Stimulated activated CD8-positive, alpha-beta memory T cell treated with anti-CD3 and anti-CD28 coated beads, Interleukin-15, amount 100 ng/mL, for 48 hours (primary cell): ENCODE data around the gene KCNA10.

Experiments used
- DNase-seq, 2 donors: peaks; one replicate each; pipeline ENCODE4 v3.0.0-alpha.2; 2020; ENCODE audit warnings: low read depth in 2 of 2

Gene KCNA10

DNA sequence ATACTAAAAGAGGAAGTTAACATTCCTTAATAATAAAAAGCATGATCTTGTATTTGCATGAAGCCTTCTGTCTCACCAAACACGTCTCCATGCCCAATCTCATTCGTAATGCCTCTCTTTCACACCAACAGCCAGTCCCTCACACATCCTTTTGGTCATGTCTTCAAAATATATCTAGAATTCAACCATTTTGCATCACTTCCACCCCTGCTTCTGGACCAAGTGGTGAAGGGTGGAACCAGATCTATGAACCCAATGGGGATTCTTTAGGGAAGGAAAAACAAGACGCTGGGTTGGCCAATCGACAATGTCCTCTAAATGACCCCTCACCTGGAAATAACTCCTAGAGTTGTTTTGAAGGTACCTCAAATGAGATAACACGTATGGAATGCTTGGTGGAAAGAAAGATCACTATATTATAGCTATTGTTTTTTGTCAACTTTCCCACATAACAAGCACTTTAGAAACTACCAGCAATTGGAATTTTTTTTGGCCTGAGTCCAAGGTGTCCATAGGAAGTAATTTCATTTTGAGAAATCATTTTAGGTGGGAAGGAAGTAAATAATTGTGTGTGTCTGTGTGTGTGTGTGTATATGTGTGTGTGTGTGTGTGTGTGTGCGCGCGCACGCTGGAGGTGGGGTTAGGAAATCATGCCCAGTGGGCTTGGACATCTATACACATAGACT lies at the start of gene KCNA10:
Gene KCNA10, minus strand, starts transcription at position 51 of the 686 bp plus-strand sequence. CDS start 388 bp downstream, outside the sequence.
- no peak for DNase-seq

DNA sequence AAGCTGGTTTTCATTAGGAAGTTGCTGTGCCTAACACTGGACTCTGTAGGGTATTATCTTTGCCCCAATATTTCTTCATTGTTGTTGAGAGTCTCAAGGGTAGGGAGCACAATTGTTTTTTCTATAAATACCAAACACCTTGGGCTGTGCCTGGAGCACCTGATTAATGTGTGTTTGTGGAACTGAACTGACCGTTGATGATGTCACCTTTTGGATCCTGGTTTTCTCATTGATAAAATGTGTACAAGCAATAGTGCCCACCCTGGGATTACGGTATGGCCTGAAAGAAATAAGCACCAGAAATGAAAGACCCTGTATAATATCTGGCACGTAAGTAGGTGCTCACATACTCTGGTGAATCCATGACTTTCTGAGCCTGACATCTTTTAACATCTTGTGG lies 47.9 kb upstream of the KCNA10 start:
- DNase-seq, result no peak

DNA sequence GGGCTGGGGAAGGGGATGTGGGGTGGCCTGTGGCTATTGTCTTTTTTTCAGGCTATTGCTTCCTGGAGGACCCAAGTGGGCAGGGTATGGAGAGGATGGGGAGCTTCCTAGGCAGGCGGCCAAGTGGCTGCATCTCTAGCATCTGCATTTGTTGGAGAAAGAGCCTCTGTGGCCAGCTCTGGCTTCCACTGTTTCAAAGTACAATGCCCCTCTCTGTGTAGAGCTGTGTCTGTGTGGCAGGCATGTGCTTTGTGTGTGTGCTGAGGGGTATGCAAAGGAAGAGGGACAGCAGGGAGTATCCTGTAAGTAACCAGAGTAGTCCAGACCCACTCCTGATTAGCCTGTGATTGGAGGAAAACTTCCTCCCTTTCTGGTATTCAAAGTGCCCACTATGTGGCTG lies 46.6 kb upstream of the KCNA10 start:
- DNase-seq, result no peak

DNA sequence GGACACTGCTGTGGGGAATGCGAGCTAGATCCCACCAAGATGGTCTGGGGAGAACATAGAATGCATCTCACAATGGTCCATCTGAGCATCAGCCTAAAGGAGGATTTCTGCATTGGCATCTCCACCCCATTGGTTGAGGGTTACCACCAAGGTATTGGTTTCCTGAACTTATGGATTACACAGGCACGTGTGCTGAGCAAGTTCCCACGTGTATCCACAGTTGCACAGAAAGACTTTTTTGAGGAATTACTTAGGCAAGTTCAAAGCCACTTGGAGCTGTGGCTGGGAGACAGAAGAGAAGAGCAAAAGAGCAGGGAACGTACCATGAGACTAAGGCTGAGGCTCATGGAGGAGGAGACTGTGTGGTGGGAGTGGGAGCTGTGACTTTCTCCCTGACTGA lies 44.1 kb upstream of the KCNA10 start:
- no peak for DNase-seq

DNA sequence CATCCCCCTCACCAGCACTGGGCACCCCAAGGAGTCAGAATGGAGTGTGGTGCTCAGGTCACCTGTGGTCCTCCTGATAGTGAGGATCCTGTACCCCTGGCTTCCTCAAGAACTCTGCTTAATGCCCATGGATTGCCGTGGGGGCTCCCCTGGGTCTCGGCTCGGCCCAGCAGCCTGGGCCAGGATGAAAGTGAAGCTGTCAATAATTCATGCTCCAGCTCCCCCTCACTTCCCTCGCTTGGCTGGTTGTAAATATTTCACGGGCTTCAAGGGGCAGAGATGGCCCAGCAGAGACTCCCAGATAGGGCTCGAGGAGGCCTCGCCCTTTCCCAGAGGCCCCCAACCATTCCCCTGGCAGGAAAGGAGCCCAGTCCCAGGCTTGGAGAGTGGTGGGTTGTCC lies 42.6 kb upstream of the KCNA10 start:
- DNase-seq, result no peak

DNA sequence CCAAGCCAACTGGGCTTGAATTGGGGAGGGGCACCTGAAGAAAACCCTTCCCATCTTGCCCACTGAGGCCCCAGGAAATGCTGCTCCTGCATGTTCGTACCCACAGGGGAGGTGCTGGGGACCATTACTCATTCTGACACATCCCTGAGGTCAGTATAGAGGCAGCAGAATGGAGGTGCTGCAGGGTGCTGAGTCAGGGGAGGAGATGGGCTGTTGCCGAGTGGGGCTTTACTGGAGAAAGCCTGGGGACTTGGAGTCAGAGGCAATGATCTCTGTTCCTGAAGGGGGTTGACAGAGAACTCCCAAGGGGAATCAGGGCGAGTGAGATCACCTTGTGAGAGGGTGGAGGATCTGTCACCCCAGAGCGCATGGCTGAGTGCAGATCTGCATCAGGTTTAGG lies 40.2 kb upstream of the KCNA10 start:
- peak in 1 of 2 donors; percentile 8 for DNase-seq

DNA sequence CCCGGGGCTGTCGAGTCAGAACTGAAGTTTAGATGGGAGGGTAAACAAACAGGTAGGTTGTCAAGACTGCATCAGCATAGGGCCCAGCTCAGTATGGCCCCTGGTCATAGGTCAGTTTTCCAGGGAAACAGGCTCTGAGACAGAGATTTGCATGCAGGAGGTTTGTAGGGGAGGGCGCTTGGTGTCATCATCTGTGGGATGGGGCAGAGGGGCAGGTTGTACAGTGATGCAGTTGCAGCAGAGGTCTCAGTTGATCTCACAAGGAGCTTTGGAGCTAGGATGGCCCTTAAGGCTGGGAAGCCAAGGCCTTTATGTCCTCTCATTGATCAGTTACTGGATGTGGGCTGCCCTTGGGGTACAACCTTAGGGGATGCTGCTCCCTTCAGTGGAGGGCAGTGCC lies 38.5 kb upstream of the KCNA10 start:
- DNase-seq, result no peak

DNA sequence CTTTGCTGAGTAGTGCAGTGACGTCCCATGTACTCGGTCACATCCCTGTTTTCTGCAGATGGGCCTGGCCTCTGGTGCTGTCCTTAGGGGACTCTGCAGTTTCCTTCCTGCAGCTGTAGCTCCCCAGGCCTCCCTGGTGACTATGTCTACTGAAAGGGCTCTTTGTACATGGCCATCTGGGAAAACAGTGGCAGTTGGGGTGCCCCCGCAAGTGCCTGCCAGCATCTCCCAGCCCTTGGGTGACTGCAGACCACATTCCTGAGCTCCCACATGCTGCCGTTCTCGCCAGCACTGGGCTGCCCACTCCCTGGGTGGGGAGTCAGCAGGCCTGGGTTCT lies 37.5 kb upstream of the KCNA10 start:
- DNase-seq, result no peak

DNA sequence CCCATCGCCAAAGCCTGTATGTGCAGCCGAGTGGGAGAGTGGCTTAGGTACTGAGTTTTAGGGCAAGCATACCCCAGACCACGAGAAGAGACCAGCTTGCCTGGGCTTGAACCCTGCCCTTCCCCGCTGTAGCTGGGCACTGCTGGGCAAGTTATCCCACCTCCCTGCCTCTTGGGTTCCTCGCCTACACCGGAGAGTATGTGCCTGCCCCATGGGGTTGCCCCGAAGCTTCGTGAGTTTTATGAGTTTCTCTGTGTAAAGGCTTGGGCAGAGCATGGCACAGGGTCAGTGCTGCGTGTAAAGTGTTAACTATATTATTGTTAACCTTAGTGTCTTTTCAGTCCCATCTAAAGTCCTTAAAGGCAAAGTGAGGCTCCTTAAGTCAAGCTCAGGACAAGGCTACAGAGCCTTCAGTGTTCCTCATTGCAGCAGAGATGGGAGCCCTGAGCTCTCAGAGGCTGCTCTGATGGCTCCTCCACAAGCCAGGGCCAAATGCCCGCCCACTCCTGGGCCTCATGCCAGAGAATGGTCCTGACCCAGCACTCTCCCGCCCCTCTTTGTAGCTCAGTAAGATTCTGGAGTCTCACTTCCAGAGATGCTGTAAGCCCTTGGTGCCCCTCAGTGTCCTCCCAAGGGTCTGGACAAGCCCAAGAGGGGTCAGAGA lies 37.0 kb upstream of the KCNA10 start:
- no peak for DNase-seq

DNA sequence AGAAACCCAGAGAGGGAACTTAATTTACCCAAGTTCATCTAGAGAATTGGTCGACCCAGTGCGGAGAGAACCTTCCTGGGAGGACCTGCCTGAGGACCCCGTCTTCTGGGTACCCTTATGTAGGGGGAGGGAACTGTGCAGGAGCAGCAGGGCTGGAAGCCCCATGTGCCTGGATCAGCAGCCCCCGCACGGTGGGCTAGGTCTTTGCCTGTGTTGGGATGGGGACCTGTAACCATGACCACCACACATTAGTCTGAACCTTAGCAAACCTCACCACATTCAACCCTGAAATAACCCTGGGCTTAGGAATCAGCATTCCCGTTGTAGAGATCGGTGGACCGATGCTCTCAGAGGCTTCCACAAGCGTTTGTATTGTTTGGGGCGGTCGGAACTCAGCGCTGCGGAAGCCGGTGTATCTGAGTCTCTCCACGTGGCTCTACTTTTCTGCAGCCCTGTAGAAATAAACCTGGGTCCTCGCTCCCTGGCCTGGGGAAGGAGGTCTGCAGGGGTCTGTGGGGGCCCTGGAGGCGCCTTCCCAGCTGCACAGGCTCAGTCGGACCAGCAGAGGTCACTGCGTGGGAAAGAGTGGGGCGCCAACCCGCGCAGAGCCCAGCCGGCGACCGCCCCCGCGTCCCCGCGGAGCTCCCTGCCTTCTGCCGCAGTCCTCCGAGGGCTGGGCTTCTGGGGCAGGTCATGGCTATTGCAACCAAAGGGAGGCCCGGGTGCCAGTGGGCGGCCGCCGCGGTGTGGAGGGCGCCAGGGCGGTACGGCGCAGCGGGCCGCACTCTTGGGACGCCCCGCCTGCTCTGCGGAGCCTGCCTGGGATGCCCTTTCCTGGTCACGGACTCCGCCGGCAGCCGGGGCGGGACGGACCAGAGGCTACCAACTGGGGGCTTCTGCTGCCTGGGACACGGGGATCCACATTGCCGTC lies 36.2 kb upstream of the KCNA10 start:
- DNase-seq, result peak; percentile 55

DNA sequence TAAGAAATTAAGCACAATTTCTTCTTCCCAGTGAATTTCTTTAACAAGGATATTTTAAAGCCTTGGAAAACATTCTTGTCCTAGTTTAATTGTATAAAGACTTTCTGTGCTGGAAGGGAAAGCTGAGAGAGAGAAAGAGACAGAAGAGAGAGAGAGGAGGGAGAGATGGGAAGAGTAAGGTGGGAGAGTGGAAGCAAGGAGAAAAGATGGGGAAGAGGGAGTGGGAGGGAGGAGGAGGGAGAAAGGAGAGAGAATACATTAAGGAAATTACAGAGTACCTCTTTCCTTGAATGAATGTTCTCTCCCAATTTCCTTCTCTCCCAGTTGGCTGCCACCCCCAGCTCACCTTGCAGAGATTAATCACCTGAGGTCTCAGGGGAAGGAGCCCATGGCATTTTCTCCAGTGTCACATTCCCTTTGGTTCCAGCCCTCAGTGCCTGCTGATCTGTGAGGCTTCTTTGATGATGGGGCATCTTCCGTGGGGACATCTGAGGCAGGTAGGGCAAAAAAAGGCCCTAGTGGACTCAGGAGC lies 32.4 kb upstream of the KCNA10 start:
- DNase-seq, result no peak

DNA sequence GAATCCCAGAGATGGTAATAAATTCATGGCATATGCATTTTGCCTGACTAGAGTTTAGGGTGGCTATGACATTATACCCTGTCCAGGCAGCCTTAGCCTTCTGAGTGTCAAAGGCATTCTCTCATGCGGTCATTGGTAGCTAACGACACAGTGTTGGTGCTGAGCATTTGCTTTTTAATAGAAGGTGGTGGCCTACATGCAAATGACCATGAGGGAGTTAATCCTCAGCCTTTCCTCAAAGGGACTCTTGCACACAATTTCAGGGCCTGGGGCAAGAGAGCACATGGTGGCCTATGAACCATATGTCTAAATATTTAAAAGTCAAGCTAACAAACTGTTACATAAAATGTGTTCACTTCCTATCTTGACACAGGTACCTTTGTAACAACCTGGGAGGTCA lies 30.9 kb upstream of the KCNA10 start:
- no peak for DNase-seq

DNA sequence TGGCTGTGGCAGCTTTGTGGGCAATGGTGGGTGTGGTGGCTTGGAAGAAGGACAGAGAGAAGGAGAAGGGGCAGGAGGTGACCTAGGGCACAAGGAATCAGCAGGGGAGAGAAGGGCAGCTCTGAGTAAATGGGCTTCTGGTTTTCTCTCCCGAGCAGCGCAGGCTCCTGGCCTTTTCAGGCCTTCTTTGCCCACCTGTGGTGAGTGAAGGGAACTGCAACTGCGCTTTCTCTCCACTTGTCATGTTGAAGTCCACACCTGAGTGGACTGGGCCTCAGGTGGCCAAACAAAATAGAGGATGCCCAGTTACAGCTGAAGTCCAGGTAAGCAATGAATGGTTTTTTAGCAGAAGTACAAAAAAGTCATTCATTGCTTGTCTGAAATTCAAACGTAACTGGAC lies 29.4 kb upstream of the KCNA10 start:
- no peak for DNase-seq

DNA sequence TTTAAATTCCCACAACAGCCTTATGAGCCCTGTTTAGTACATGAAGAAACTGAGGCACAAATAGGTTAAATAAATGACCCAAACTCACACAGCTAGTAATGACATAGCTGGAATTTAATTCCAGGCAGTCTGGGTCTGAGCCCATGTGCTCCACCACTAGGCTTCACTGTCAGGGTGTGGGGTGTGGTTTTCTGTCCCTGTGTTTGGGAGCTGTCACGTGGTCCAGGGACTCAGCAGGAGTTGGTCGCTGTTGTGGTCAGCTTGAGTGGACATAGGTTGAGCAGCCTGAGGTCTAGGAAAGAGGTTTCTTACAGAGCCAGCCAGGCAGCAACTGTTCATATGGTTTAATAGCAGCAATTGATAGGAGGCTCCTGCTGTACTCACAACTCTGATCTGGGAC lies 28.0 kb upstream of the KCNA10 start:
- no peak for DNase-seq

DNA sequence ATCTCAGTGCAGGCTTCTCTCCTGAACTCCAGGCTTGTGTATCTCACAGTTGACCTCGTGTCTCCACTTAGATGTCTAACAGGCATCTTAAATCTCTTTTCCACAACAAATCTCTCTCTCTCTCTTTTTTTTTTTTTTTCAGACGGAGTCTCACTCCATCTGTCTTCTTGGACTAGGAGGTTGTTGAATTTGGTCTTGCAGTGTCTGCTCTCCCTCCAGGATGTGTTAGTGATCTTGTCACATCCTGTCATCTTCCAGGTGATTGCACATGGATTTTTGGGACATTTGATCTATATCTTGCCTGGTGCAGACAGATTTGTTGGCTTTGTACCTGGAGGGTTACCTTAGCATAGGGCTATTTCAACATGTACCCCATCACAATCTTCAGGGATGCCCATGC lies 26.5 kb upstream of the KCNA10 start:
- no peak for DNase-seq

DNA sequence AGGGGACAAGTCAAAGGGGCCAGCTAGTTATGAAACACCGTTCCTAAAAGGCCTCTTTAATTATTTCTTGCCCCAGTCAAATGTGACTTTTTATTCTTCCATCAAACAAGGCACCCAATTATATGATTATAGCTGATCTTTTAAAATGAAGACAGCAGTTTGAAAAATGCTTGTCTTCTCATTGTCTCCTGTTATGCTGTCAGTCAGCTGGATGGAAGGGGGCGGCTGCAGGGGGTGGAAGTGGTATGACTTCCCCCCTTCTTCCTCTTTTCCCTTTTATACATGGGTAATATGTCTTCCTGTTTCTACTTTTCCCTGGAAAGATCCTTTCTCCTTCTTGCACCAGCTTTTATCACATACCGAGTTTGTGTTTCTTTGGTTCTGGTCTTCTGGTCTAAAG lies 25.8 kb upstream of the KCNA10 start:
- DNase-seq, result no peak

DNA sequence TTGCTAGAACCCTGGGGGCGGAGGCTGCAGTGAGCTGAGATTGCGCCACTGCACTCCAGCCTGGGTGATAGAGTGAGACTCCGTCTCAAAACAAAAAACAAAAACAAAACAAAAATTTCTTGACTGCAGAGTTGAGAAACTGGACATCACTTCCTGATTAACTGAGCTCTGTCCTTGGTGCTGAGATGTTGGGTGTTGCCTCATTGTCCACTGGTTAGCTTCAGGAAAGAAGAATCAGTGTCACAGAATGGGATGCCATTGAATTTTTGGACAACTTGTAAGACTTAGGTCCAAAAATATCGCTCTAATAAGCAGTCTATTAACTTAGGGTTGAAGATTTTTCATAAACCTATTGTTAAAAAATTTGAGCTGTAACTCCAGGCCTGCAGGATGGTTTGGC lies 23.8 kb upstream of the KCNA10 start:
- no peak for DNase-seq

DNA sequence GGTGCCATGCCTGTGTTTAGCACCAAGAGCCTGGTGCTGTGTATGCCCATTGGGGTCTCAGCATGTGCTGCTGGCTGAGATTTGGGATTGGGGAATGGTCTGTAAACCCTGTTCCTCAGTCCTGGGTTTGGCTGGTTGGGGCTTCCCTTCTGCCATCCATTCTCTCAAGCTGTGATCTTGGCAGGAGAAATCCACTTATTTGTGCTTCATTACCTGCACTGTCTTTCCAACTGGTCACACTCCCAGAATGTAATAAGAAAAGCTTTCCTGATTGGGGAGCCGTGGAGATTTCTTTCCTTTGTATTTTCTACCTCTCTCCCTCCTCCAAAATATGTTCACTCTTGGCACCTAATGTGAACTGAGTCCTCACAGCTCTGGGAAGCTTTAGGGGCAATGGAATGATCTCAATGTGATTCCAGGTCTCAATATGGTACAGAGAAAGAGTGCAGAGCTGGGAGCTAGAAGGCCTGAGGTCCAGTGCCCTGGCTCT lies 23.0 kb upstream of the KCNA10 start:
- no peak for DNase-seq

DNA sequence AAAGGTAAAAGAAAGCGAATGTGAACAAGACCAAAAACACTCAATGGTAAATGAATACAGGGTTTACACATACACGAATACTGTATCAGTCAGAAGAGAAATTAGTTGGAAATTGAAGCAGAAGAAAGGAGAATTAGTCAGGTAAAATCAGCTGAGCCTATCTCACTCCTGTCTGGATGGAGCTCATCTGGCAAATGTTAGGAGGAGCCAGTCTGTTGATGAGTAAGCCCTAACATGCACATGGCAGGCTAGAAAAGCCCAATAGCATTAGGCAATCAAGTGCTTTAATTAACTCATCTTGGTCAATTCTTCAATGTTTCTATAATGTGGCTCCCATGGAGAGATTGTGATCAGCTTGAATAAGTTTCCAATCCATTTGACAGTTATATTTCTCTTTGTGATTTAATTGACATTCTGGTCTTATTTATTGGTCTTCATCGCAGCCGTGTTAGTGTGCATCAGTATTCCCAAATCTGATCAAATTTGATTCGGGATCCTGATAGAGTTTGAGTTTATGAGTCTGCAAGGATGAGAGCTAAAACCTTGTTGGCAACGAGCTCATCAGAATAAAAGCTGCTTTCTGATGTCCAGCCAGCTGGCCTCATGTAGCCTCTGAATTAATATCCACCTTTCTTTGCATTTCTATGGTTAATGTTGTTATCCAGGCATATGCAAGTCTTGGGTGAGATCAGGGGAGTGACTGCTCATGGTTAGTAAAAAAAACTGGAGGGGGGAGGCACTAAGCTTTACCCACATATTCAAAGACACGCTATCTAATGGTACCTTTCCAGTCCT lies 22.1 kb upstream of the KCNA10 start:
- DNase-seq, result no peak

DNA sequence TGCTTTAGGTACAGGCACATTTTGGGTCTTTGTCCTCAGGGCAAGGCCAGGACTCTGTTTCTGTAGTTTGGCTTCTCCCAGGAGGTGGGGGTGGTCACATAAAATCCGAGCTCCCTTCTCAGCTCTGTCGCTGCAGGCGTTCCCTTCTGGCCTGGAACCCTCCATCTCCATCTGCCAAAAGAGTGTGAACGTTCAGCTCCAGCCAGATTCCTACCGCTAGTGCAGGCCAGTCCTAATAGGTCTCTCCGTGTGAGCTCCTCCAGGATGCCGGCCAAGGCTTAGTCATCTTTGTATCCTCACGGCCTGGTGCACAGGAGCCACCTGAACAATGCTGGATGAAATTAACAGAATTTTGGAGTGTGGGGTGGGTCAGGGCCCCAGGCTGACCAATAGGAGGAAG lies 19.9 kb upstream of the KCNA10 start:
- no peak for DNase-seq

DNA sequence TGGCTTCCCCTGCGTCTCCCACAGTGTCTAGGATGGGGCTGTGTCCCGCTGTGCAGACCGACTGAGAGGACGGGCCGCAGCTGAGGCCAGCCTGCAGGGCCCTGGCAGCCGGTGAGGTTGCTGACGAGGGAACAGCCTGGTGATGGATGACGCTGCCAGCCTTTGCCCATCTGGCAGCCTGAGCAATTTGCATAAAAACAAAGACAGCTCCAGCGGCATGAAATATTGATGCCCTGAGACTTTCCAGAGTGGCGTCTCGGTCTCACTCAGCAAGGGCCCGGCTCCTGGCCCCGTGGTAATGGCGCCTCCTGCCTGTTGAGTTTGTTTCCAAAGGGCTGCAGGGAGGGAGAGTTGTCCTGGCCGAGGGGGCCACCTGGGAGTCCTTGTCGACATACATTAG lies 19.1 kb upstream of the KCNA10 start:
- DNase-seq, result no peak

DNA sequence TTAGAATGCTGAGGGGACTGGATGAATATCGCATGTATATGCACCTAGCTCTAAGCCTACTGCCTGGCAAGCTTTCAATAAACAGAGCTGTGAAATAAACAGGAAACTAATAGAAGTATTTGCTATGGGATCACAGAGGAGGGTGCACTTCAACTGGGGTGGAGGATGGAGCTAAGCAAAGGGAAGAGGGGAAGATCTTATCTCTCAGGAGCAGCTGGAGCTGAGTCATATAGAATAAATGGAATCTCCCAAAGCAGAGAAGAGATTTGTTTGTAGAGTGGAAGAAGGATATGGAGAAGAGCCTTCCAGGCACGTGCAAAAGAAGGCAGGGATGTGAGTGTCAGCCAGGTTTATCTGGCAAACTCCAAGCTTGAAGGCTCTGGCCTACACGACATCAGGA lies 17.0 kb upstream of the KCNA10 start:
- no peak for DNase-seq
